HG03039 (cell line): Measurements from ENCODE around the gene OVOL2.

Experiments
- ATAC-seq: cut with Tn5 transposase; IDR thresholded peaks from one replicate; pipeline ENCODE4 v1.9.1; 2021; ENCODE audit warnings: mild to moderate bottlenecking, moderate library complexity; ENCODE audit not compliant: unreplicated experiment

Gene OVOL2

DNA sequence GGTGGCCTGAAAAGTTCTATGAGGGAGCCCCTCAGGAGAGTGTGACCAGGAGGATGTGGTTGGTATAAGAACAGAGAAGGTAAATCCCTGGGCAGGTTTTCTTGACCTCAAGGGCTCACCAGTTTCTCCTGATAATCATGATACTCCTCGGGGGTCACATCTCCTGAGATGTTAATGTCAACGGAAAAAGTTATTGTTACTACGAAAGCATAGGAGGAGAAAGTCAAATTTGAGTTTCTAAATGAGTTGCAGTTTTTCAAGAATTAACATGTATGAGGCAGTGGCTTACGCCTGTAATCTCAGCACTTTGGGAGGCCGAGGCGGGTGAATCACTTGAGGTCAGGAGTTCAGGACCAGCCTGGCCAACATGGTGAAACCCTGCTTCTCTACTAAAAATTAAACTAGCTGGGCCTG is 65.5 kb downstream of the OVOL2 start:
- peak; percentile 41 for ATAC-seq

DNA sequence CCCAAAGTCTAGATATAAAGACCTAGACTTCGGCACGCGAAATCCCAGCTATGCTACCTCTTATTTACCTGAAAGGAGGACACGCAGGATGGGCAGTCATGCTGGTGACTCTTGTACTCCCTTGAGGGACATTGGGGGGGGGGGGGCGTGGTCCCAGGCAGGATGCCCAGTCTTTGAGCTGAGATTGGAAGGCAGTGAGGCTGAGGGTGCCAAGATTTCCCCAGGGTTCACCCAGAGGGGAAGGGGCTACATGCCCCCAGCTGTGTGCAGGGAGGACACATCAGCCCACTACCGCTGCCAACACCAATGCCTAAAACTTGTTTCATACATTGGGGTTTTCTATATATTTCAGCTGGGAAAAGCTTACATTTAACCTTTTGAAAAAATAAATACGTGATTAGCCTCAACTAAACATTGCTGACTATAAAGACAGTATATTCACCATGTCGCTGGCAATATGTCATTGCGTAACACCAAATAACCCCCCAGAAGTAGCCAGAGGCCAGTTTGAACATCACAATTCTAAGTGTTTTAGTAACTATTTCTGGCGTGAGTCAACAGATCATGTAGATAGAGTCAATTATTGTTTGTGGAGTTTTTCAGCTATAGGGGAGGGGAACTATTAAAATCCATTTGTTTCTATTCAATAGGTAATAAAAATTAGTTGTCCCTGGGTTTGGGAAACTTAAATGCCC is 67.3 kb downstream of the OVOL2 start:
- ATAC-seq: no peak

DNA sequence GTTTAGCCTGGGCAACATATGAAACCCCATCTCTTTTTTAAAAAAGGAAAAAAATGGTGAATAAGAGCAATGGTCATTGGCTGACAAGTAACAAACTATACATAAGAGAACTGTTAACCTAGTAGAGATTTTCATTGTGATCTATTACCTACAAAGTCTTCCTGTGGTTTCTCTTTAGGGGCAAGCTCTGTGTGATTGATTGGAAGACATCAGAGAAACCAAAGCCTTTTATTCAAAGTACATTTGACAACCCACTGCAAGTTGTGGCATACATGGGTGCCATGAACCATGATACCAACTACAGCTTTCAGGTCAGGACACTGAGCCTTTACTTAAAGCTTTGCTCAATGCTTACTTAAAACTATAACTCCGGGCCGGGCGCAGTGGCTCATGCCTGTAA is 69.7 kb downstream of the OVOL2 start:
- ATAC-seq: no peak

DNA sequence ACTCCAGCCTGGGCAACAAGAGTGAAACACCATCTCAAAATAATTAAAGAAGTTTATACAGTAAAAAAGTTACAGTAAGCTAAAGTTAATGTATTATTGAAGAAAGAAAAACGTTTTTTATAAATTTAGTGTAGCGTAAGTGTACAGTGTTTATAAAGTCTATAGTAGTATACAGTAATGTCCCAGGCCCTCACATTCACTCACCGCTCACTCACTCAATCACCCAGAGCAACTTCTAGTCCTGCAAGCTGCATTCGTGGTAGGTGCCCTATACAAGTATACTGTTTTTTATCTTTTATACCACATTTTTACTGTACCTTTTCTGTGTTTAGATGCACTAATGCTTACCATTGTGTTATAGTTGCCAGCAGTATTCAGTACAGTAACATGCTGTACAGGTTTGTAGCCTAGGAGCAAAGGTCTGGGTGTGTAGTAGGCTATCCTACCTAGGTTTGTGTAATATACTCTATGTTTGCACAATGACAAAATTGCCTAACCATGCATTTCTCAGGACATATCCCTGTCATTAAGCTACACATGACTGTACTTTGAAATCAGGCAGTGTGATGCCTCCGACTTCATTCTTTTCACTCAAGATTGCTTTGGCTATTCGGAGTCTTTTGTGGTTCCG is 72.2 kb downstream of the OVOL2 start:
- no peak for ATAC-seq

DNA sequence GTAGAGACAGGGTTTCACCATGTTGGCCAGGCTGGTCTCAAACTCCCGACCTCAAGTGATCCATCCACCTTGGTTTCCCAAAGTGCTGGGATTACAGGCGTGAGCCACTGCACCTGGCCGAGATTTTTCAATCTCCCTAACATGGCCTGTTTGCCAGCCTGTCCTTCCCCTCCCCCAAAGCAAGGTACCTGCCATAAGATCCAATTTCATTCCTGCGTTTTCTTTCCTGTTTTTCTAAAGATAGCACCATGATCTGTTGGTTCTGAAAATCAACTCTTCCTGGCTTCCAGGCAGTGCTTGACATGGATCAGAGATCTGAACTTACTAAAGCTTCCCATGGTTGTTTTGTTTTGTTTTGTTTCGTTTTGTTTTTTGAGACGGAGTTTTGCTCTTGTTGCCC is 81.4 kb downstream of the OVOL2 start:
- no peak for ATAC-seq
